GM19351 (cell line): ENCODE measurements around the gene CDKN2A.

Experiments
- ATAC-seq: cut with Tn5 transposase; IDR thresholded peaks from one replicate; pipeline ENCODE4 v1.9.1; 2021; ENCODE audit warnings: mild to moderate bottlenecking, moderate library complexity; ENCODE audit not compliant: unreplicated experiment

CDKN2A gene

DNA sequence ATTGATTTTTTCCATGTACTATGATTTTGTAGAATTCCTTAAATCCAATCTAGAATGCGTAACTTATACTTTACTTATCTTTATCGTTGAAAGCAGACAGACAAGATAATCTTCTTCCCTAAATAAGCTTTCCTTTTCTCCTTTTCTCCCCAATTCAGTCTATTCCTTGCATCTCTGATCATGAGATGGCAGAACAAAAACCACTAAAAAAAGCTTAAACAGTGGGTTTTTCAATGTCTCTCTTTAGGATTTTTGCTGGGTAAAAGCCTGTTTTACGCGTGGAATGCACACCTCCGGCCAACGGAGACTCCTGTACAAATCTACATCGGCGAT, 14.2 kb upstream of the CDKN2A start:
- ATAC-seq, result no peak

DNA sequence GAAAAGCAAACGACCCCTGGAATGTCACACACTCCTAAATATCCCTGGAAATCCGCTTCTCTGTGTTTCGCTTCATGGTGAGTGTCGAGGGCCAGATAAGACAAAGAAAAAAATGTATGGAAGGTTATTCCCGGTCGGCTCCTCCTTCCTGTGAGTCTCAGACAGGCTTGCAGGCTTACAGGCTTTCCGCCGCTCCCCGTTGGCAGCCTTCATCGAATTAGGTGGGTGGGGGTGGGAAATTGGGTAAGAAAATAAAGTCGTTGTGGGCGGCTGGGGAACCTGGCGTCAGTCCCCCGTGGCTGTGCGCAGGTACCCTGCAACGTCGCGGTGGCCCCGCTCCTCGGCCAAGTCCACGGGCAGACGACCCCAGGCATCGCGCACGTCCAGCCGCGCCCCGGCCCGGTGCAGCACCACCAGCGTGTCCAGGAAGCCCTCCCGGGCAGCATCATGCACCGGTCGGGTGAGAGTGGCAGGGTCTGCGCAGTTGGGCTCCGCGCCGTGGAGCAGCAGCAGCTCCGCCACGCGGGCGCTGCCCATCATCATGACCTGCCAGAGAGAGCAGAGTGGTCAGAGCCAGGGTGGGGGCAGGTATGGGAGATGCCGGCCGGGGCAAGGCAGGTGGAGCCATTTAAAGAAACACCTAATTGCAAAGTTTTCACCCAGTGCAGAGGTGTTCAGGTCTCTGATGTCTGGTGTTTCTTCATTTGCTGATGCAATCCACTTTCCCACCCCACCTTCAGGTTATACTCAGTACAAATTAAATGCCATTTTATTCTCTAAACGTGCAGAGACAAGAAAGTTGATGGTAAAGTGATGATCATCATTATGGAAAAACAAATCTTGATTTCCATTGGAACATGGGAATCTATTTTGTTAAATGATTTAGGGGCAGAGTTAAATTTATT, 11.8 kb upstream of the CDKN2A start:
- no peak for ATAC-seq

DNA sequence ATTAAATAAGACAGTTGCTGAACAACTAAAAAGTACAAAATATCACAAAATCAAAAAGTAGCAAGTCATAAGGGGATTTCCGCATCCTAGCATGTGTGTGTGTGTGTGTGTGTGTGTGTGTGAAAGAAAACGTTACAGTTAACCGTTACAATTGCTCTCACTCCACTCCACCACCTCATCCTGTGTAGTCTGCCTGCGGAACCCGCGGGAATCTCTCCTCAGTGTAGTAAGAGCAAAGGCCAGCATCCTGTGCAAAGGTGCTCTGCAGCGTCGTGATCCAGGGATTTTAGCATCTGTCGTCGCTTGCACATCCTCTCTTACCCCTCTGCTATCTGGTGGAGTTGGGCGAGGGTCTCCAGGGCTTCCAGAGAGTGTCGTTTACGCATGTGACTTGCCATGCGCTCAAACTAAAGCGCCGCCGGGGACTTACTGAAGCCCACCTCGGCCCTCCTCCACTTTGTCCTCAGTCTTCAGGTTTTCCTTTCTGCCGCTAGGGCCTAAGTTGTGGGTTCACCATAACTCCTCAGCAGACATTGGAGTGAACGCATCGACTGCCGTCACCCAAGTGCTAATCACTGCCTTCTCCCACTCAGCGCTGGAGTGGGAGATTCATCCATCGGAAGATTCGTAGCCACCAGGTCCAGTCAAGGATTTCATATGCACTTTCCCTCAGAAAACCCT, 11.0 kb upstream of the CDKN2A start:
- ATAC-seq, result no peak

DNA sequence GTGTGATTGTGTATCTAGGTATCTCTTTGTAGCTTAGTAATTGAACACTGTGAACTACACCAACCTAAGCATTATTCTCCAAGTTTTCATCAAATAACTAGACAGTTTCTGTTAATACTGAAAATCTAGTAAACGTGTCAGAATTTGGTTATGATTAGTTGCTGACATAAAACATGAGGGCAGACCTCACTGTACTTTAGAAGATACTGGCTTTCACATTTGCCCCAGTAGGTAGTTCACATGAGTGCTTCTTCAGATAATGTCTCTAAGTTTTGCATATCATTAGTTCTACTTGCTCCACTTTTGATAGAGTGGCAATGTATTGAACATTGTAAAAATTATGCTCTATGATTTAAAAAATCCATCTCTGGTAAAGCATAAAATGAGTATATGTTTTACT, 7.8 kb upstream of the CDKN2A start:
- no peak for ATAC-seq

DNA sequence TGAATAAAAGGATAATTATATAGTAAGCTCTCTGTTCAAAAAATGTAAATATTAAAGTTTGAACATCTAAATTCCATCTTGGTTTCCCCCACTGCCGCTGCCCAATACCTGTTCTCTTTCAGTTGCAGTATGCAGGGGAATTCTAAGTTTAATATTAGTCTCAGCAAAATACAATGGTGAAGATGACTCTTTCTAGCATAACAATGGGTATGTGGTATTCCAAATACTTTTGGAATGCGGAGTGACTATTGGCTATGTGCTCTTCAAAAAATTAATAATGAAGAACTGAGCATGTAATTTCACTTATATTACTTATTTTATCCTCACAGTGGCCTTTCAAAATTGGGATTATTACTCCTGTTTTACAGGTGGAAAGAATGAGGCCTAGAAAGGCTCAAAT, 3.8 kb upstream of the CDKN2A start:
- ATAC-seq, result no peak

DNA sequence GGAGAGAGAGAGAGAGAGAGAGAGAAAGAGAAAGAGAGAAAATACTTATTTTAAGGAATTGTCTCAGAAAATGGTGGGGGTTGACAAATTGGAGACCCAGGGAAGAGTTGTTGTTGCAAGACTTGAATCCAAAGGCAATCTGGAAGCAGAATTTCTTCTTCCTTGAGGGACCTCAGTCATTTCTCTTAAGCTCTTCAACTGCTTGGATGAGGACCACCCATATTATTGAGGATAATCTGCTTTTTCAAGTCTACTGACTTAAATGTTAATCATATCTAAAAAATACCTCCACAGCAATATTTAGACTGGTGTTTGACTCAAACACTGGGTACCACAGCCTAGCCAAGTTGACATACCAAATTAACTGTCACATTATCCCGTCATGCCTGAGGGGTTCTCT, 3.3 kb upstream of the CDKN2A start:
- ATAC-seq, result no peak

DNA sequence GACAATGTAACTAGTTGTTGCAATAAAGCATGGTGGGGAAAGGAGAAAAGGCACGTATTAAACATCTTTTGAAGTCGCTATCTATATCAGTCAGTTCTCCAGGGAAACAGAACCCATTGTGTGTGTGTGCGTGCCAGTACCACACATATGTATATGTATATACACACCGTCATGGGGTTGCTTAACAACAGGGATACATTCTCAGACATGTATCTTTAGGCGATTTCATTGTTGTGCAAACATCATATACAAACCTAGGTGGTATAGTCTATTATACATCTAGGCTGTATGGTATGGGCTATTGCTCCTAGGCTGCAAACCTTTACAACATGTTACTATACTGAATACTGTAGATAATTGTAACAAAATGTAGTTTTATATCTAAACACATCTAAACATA, 2.7 kb upstream of the CDKN2A start:
- ATAC-seq, result no peak

DNA sequence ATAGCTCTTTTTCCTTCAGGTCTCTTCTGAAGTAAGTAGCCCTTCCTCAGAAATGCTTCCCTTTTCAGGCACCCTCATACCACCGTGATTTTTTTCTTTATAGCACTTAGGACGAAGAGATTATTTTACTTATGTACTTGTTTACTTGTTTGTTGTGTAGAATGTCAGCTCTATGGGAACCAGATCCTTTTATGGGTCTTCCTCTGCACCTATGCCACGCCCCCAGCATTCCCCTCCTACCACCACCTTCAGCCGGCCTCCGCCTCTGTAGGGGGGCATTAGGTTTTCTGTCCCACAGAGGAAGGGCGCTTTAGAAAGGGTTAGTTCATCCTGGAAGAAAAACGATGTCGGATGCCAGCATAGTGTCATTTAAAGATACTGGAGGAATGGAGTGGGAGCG, 2.2 kb upstream of the CDKN2A start:
- no peak for ATAC-seq

DNA sequence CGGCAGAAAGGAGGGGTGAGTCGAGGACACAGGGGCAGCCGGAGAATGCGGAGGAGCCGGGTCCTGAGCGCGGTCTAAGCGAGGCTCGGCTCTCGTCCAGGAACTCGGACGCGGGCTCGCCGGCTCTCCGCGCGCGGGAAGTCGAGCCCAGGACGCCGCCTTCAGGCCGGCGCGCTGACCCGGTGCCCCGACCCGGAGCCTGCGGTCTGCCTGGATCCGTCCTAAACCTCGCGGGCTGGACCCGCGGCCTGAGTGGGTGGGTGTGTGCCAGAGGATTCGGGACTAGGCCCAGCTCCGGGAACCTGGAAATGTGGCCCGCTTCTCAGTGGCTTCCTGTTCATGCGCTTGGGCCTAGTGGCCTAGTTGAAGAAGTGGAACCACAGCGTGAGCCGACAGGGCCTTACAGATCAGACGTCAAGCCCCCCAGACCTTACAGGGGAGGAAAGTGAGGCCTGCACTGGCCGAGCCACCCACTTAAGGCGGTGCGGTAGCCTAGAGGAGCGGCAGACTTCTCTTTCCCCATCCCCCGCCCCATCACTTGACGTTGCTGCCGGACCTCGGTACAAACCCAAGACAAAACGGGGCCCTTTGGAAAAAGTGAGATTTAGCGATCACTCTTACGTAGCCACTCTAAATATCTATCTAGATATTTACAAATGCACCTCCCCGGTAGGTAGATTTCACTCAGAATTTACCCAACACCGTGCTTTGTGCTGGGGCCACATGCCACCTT, 1.6 kb upstream of the CDKN2A start:
- ATAC-seq, result peak; percentile 13

DNA sequence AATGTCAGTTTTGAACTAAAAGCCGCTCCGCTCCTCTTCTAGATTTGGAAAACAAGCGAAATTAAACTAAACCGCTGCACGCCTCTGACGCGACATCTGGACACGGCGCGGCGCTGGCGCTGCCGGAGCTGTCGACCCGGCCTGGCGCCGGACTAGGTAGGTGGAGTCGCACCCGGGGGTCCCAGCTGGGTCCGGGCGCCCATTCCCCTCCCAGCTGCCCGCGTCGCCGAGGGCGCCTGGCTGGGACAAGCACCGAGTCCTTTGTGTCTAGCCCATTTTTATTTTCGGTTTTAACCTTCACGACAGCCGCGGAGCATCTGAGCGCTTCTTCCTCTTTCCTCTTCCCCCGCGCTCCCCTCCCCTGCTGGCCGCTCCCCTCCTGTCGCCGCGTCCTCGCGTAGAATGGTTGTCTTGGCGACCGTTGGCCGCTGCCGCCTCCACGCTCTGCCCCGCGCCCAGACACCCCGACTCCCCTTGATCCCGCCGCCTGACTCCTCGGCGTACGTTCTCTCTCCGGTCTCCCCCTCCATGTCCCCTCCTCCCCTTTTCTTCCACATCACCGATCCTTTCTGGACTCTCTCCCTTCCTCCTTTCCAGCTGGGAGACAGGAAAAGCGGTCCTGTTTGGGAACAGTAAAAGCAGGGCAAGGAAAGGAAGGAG, 944 bp upstream of the CDKN2A start:
- ATAC-seq, result peak; percentile 86

DNA sequence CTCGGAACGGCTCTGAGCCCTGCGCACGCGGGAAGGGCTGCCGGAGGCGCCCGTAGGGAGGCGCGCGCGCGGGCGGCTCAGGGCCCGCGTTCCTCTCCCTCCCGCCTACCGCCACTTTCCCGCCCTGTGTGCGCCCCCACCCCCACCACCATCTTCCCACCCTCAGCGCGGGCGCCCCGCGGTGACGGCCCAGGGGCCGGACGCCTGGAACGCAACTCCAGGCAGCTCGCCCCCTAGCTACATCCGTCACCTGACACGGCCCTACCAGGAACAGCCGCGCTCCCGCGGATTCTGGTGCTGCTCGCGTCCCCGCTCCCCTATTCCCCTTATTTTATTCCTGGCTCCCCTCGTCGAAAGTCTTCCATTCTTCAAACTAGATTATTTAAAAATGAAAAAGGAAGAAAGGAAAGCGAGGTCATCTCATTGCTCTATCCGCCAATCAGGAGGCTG, 389 bp upstream of the CDKN2A start, which contains the start of gene CDKN2B-AS1:
CDKN2B-AS1 (plus strand) TSS at position 236 of the 450 bp plus-strand sequence.
- peak; percentile 37 for ATAC-seq

DNA sequence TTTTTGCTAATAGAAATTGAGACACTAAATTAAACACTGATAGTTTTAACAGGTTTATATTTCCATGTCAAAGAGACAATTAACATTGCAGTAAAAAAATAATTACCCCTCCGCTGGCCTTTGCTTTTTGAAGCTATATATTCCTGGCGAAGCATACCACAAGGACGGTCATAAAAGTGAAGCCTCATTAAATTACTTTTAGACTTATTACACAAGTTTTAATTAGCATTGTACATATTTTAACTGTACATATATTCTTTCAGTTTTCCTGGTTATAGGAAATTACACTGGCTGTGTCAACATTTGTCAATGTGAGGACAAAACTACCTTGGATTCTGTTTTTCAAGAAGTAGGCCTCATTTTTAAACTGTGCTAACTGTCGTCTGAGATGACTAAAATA, 1.2 kb downstream of the CDKN2A start:
- ATAC-seq, result no peak

DNA sequence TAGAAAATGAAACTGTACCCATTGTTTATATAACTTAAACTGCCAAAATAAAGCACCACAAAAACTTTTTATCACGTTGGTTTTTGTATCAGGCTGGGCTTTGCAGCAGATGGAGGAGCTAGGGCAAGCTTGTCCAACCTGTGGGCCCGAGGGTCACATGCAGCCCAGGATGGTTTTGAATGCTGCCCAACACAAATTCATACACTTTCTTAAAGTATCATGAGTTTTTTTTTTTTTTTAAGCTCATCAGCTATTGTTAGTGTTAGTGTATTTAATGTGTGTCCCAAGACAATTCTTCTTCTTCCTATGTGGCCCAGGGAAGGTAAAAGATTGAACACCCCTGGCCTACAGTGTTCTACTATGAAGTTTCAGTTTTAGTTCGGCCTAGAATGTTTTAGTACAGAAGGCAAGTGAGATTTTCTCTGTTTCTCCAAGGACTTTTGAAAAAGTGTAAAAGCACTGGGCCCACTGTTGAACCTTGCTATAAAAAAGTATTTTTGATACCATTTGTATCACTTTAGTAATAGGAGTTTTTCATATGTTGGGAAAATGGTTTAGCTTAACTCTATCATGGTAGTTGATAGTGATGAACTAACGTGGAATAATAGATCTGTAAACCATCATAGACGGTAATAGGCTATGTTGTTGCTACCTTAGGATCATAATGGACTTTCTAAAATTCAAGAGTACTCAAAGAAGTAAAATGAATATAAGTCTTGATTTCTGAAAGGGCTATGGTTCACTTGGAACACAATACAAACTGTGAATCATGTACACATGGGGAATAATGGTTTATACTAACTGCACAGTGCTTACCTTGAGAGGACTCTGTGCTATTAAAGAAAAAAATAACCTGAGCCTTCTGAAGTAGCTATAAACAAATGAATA, 2.9 kb downstream of the CDKN2A start:
- ATAC-seq, result no peak

DNA sequence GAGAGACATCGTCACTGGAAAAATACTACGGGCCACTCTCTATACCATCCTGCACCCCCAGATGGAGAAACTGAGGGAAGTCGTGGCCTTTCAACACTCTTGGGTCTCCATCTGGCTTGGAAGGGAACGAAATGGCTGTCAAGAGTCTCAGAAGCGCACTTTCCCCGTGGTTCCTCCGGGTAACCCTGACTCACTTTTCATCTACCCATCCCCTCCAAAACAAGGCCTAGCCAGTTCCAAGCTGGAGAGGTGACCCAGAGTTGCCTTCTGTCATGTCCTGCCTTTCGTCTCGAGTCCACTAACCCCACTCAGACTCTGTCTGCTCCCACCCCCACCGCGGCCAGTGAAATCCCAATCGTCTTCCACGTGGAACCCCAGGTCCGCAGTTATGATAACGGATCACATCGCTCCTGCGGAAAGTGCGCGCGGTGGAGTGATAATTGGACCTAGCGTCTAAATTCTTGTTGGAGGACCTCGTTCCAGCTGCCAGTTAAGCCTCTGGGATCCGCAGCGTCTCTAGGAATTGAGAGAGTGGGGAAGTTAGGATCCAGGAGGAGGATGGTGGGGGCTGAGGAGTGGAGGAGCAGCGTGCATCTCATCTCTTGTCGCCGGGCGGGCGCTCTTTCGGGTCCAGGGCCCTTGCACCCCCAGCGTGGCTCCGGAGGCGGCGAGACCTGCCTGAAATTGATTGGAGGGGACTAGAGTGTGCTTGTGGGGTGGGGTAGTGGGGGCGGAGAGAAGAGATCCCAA, 4.6 kb downstream of the CDKN2A start:
- no peak for ATAC-seq

DNA sequence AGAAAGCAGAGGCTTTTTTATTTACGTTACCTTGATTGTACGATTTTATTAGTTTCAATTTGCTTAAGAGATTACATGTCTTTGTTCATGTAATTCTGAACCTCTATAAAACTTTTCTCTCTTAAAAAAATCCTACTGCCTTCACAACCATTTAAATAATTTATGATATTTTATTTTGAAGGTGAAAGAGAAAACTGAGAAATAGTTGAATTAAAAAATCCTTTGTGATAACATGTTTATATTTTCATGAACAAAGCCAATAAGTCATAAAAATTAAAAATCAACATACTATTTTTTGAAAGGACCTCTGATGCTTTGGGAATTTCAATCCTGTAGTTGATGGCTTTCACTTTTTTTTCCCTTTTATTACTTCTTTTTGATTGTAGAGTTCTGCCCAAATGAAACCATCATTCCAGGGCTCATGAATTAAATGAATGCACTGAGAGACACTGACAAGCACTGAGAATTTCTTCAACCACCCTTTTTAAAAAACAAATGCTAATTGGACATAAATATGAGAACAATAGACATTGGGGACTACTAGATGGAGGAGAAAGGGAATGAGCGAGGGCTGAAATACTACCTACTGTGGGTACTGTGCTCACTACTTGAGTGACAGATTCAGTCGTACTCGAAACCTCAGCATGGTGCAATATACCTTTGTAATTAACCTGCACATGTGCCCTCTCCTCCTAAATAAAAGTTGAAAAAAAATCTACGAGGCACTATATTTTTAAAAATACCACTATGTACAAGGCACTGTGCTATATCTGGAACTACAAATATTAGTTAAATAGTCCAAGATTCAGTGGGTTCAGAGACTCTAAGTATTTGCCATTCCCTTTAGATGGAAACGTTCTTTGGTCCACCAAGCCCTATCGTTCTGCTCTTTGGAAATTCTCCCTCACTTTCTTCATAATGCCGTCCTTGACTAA, 5.9 kb downstream of the CDKN2A start:
- ATAC-seq, result no peak

DNA sequence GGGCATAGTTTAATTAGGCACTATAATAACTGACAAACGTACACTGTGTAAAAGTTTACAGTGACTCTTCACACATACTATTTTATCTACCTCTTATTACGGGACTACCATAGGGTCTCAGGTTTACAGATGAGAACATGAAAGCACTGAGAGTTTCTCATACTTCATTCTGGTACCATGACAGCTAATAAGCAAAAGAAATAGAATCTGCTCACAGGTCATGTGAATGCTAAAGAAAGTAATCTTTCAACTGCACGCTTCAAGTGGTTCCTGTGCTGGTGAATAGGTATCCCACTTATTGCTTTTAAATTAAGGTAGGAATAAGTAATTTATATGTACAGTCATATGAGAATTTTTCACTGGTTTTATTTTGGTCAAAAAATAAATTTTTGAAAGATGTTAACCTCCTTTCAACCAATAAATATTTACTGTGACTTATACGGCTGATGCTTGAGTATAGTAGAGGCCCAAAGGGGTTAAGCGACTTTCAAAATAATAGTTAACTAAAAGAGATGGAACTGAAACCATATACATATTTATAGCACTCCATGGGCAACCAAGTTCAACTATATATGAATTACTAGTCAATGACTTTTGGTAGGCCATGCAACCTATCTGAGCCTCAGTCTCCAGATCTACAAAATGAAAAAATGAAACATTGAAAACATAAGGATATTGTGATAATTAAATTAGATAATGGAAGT, 8.1 kb downstream of the CDKN2A start:
- peak; percentile 56 for ATAC-seq

DNA sequence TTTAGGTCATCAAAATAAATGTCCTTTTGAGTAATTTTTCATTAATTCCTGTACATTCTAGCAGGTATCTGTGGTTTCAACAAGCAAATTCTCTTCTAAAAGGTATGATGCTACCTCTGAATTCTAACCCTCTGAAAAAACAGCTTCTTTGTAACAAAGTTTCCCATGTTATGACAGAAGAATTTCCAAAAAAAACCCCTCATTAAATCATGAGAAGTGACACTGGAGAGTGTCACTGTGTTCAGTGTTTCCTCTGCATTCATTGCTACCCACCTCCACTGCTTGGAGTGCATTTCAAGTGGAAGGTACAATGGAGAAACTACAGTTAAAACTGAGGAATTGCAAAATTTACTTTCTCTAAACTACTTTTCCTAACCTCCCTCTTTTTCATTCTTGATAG, 10.1 kb downstream of the CDKN2A start:
- ATAC-seq, result no peak

DNA sequence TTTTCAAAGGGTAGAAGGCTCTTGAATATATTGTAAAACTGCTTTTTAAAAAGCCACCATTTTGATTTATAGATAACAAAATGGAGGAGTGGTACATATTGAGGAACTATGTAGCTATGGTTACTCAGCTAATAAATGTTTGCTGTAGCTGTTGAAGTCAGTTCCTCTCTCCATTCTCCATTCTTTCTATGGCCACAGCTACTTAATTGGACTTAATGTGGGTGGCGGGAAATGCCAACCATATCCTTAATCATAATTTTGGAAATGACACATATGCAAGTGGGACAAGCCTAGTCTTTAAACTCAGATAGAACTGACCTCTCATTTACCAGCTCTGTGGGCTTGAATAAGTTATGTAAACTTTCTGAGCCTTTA, 10.6 kb downstream of the CDKN2A start:
- no peak for ATAC-seq
